ENCODE measurements around the gene CC2D2A.
A peak's percentile ranks its signal among the peaks of the same experiment; 100 is the strongest.

The CC2D2A gene

DNA sequence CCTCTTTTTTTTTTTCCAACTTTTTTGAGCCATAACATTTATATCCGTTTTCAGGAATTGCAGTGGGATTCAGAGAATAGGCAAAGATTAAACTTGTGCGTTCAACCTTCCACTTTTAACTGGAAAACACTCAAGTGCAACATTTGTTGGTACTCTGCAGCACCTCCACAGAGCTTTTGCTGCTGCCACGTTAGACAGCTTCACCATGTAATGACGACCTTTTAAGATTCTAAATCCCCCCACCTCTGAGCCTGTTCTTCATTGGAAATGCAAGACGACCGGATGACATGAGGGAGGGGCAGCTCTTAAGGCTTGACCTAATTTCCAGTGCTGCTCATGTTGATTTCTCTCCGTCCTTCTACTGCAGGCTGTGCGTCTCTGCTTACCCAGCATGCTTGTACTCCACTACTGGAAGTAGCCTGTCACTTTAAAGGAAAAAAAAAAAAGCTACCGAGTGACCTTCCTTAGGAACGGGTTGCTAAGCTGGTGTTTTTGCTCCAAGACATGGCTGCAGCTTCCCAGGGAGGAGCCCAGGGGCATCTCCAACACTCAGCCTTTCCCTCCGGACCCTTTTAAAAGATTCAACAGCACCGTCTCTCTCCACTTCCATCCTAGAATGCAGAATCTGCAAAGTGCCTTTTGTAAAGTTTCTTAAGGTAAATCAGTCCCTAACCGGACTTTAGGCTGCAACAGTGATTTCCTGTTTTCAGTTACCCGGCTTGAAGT, at the start of gene CC2D2A:
Gene CC2D2A, plus strand, starts transcription at position 481 of the 726 bp plus-strand sequence. CDS start 6,051 bp downstream, outside the sequence.
- peak; percentile 58 for DNase-seq (ENCODE audit: low spot score)

GRCh38 chr4:15420642-15421041, 49.0 kb upstream of the CC2D2A start:
- DNase-seq (ENCODE audit: low spot score) = no peak

DNA sequence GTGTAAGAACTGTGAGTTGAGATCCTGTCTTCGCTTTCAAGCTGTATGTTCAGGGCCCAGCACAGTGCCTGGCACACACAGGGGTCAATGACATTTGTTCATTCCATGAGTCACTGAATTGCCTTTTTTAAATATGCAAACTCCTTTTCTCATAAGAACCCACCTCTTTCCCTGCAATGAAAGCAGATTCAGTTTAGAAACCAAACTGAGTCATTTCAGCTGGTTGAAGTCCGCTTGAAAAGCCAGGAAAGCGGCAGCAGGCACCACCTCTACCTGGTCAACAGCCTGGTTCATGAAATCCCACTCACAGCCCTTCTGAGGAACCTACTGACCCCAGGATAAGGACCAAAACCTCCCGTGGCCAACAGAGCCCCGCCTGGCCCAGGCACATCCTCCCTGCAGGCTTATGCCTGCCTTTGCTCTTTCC, 46.4 kb upstream of the CC2D2A start:
- no peak for DNase-seq (ENCODE audit: low spot score)

DNA sequence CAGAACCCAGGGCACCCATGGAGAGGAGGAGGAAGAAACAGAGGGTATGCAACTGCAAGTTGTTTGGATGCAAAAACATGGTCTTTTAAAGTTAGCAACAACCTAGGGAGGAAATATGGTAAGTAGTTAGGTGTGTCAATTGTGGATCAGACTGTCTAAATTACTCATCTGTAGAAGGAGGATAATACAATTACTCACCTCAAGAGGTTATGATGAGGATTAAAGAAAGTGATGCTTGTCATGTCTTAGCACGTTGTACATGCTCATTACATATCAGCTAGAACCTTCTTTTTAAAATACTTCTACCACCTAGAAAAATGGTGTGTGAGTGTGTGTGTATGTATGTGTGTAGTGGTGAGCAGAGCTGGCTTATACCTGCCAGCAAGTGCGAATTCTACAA, 44.2 kb upstream of the CC2D2A start:
- no peak for DNase-seq (ENCODE audit: low spot score)

GRCh38 chr4:15427161-15427560, 42.5 kb upstream of the CC2D2A start:
- DNase-seq (ENCODE audit: low spot score) = no peak

DNA sequence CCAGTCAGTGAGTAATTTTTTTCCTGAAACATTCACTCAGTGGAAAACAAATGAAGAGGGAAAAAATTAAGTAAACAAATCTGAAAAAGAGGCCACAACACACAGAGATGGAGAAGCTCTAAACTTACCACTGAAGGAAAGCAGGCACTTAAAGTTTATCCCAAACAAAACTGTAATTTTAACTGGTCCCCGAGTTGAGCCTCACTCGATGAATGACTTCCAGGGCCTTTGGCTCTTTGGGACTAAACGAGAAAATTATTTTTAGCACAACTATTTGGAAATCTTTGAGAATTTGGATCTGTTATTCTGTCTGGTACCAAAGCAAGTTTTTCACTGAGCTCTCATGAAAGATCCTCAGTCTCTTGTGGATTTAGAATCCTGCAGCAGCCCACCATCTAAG, 42.0 kb upstream of the CC2D2A start, which contains the start of gene C1QTNF7:
Gene C1QTNF7, plus strand, starts transcription at position 333 of the 400 bp plus-strand sequence. CDS start 7,711 bp downstream, outside the sequence.
- DNase-seq (ENCODE audit: low spot score) = no peak

GRCh38 chr4:15428611-15429010, 41.1 kb upstream of the CC2D2A start:
- DNase-seq (ENCODE audit: low spot score) = no peak

- no peak for DNase-seq (ENCODE audit: low spot score)
Measured at GRCh38 chr4:15434091-15434490, 35.6 kb upstream of the CC2D2A start.

- DNase-seq (ENCODE audit: low spot score) = no peak
Measured at GRCh38 chr4:15434676-15435075, 35.0 kb upstream of the CC2D2A start.

- DNase-seq (ENCODE audit: low spot score) = no peak
Measured at GRCh38 chr4:15436513-15436912, 33.2 kb upstream of the CC2D2A start.

GRCh38 chr4:15438939-15439524, 30.6 kb upstream of the CC2D2A start:
- no peak for DNase-seq (ENCODE audit: low spot score)

DNA sequence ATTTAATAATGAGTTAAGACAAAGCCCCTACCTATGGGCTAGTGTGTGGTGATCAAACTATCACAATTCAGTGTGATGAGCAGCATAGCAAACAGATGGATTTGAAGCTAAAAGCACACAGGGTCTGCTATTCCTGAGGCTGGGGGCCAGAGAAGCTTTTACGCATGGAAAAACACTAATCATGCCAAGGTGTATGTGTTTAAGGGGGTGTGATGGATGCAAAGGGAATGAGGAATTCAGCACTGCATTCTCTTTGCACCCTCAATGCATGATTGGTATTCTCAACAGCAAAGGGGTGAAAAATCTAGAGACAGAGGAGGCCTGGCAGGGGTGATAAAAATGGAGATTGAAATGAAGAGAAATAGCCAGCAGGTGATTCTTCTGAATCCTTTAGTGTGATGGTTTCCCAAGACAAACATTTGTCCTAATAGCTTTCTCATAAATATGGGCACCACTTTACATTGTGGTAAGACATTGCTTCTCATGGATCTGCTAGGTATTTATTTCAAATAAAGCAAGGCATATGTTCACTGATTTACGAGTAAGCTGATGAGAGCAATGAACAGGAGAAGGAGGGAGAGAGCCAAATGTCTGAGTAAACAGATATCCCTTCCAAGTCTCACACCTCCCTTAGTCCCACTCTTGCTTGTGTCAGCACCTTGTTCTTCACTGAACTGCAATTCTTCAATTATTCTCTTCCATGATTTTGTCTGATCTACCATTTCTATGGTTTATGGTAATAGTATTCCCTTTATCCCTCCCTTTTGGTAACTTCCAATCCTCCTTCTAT, 26.1 kb upstream of the CC2D2A start:
- DNase-seq (ENCODE audit: low spot score) = no peak

- DNase-seq (ENCODE audit: low spot score) = no peak
Measured at GRCh38 chr4:15444276-15444675, 25.4 kb upstream of the CC2D2A start.

DNA sequence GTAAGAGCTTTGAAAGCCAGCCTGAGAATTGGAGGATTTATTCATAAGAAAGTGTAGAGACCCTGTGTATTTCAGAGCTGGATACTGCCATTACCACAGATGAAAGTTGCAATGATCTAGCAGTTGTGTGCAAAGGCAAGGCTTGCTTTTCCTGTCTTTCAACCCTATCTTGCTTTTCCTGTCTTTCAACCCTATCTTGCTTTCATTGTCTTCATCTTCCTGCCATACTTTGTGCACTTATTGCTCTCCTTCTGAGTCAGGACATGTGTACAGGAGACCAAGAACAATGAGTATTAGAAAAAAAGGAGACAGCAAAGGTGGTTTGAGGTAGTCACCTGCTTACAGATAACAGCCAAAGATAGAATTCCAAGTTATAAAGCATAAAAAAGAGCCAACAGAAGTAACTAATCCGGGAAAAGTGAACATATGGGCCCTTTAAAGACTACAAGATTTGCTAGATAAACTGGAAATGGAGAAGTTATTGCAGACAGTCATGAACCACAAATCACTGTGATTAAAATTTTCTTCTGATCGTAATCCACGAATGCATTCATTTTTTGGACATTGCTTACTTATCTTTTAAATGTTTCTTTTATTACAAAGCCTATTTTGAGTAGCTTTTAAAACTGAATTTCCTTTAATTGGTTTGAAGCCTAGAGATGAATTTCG, 24.7 kb upstream of the CC2D2A start:
- no peak for DNase-seq (ENCODE audit: low spot score)

- DNase-seq (ENCODE audit: low spot score) = no peak
Measured at GRCh38 chr4:15451181-15451865, 18.4 kb upstream of the CC2D2A start.

DNA sequence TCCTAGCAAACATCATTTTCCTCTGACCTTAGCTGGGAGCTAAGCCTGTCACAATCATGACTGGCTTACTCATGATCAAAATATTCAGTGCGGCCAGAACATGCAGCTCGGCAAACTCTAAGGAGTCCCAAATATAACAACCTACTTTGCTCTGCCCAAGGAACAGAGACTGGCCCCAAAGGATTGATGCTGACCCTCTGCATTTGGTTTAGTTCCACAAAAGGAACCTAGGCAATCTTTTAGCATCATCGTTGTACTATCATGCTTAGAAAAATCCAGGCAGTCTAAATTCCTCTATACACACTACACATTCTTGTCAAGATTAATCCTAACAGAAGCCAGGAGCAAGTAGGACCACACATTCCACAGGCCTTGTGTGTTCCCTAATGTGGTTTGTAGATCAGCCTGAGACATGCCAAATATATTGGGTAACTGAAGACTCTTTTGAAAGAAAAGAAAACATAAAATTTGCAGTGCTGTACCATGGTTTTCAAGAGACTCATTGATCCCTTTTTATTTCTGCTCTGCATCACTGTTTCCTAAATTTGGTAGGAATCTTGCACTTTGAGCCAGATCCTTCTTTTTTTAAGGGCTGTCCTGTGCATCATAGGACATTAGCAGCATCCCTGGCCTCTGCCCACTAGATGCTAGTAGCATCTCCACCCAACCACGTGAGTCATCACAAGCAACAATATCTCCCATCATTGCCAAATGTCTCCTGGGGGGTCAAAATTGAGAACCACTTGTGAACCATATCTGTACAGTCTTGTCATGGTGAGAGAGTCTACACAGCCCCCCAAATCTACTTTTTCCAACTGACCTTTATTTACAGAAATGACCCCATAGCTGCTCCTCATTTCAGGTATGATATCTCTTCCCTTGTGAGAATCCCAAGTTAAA, 17.6 kb upstream of the CC2D2A start:
- no peak for DNase-seq (ENCODE audit: low spot score)

DNA sequence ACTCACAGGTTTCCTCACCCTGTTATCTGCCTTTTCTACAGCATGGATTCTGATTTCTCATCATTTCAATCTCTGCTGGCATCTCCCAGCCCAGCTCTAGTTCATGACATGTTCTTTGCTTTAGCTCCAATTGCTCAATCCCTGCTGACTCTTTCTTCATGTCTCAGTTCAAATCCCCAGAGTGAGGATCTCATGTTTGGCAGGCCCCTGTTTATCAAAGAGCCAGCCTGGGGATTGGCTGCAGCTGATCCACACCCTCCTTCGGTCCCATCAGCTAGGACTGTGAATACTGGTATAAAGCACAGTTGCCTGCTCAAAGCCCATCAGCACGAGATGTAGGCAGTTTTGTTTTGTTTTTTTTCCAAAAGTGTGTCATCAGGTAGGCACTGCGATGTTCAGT, 14.4 kb upstream of the CC2D2A start:
- DNase-seq (ENCODE audit: low spot score) = no peak

- no peak for DNase-seq (ENCODE audit: low spot score)
Measured at GRCh38 chr4:15457406-15458201, 12.1 kb upstream of the CC2D2A start.

DNA sequence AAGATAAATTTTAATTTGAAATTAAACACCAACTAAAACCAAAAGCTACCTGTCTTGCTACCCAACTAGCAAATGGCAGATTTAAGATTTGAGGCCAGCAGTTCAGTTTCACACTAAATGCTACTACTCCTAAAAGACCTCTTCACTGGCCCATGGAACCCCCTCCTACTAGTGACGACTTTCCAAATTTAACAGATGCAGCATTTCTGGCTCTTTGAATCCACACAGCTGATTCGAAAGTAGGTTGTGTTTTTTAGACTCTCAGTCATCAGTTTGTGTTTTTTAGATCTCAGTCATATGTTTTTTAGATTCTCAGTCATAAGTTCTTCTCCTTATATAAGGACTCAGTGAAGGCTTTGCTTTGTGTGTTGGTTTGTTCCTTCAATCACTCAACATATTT, 11.1 kb upstream of the CC2D2A start:
- no peak for DNase-seq (ENCODE audit: low spot score)

DNA sequence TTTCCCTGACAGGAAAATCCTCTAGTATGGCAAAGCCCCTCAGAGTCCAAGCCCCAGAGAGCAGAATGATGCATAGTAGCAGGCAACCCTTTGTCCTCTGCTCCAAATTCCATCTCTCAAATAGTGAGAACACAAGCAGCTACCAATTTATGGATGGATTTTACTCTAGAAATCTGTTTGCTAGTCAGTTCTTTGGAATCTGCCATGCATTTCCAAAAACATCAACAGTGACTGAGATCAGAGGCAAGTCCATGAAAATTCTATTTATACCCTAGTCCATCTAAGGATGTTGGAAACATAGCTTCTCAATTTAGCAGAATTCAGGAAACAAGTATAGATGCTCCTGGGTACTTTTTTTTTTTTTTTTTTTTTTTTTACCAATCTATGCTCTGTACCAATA, 10.0 kb upstream of the CC2D2A start:
- DNase-seq (ENCODE audit: low spot score) = no peak
